GM19397 (cell line): ENCODE results near the gene PKP4.
"Not testable (repeated sequence)": the region's sequence is repeated elsewhere in the genome, so short reads cannot be mapped to it uniquely, and the experiment has no call there.

Experiments used
- ATAC-seq: cut with Tn5 transposase; IDR thresholded peaks from one replicate; pipeline ENCODE4 v1.9.1; 2021; ENCODE audit warnings: mild to moderate bottlenecking, moderate library complexity; ENCODE audit not compliant: unreplicated experiment

PKP4 gene

DNA sequence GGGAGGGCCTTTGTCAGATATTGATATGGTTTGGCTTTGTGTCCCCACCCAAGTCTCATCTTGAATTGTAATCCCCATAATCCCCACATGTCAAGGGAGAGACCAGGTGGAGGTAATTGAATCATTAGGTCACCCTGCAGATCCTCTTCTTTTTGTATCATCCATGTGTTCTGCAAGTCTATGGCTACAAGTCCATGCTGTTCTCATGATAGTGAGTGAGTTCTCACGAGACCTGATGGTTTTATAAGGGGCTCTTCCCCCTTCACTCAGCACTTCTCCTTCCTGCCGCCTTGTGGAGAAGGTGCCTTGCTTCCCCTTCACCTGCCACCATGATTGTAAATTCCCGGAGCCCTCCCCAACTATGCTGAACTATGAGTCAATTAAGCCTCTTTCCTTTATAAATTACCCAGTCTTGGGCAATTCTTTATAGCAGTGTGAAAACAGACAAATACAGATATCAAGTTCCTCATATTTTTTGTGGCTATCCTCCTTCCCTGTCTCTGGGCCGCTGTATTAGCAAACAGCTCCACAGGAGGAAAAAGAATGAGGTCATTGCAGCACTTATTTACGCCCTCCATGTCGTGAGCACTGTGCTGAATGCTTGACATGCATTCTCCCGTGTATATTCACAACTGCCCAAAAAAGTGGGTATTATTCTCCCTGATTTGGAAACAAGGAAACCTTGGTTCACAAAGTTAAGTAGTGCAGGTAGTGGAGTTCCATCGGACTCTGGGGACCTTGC is 248.1 kb downstream of the PKP4 start:
- ATAC-seq: not testable (repeated sequence)

DNA sequence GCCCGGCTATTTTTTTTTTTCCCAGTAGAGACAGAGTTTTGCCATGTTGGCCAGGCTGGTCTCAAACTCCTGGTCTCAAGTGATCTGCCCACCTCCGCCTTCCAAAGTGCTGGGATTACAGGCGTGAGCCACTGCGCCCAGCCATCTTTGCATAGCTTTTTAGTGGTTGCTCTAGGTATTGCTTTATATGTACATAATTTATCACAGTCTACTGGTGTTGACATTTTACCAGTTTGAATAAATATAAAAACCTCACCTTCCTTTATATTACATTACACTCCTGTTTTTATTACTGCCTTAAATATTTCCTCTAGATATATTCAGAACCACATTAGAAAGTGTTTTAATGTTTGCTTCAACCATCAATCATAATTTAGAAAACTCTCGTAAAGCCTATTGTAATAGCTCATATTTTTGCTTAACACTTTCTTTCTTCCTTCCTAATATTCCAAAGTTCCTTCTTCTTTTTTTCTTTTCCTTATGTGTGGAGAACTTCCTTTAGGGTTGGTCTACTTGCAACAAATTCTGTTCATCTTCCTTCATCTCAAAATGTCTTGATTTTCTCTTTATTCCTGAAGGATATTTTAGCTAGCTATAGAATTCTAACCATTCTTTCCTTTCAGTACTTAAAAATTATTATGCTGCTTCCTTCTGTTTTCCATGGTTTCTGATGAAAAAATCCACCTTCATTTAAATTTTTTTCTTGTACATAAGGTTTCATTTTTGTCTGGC is 256.2 kb downstream of the PKP4 start:
- ATAC-seq: no peak

DNA sequence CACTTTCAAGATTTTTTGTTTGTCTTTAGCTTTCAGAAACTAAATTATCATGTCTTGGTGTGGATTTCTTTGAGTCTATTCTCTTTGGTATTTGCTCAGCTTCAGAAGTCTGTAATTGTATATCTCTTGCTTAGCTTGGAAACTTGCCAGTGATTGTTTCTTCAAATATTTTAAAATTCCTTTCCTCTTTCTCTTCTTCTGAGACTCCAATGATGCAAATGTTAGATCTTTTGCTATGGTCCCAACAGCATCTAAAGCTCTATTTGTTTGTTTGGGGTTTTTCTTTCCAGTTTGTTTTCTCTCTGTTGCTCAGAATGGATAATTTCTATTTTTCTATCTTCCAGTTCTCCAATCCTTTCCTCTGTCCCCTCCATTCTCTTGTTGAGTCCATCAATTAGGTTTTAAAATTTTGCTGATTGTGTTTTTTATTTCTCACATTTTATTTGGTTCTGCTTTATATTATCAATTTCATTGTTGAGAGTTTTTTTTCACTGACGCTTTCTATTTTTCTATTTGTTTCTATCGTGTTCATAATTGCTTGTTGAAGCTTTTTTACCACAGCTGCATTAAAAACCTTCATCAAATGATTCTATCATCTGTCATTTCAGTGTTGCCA is 256.9 kb downstream of the PKP4 start:
- ATAC-seq: no peak

DNA sequence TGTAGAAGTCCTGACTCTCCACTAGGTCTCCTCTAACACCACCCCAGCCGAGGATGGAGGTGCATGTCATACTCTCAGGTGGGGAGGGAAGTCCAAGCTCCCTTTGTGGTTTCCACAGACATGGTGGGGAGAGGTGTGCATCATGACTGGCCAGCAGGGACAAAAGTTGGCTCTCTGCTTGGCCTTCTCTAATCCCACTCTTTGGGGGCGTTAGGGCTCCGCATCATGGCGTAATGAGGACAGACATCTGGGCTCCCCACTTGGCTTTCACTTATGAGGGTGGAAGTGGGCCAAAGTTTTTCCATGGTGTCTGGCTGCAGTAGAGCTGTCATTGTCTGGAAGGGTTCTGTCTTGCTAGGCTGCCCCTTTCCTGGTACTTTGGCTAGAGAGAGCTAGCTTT is 257.7 kb downstream of the PKP4 start:
- ATAC-seq: no peak

DNA sequence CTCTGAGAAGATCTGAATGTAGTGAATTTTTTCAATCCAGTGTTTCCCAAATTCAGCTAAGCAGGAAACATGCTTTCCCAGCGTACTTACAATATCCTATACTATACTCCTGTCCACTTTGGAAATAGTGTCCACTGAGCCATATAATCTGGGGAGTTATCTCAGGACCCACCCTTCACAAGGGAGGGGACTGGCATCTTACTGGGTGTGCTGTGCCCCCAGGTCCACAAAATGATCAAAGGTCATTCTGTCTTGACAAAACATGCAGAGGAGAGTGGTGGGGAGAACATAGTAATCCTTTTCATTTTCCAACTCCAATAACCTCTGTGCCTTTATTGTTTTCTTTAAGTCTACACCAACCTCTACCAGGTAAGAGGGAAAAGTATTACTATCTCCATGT is 258.6 kb downstream of the PKP4 start:
- ATAC-seq: no peak

DNA sequence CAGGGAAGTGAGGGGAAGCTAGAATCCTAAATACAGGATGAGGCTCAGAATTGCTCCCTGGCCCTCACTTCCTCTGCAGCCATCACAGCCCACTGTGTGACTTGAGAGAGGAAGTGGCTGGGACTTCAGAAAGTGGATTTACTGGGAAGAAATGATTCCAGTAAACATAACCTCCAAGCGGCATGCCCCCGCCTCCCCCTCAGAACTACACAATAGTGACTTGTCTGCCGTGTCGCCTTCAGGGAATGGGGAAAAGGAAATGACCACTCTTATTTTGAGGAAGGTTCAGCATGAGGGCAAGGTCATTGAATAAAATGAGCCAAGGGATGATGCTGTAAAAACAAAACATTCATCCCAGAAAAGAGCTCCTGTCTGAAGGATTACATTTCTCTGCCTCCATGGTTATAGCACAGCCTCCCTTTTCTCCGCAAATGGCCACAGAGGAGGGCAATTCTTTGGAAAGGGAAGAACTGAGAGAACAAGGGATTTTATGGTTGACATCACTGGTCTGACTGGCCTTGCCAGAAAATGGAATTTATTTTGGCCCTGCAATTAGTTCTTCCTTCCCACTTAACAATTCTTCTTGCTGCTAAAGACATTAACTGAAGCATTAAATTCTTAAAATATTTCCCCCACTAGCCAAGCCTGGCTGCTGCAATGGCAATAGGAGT is 259.5 kb downstream of the PKP4 start:
- ATAC-seq: no peak

DNA sequence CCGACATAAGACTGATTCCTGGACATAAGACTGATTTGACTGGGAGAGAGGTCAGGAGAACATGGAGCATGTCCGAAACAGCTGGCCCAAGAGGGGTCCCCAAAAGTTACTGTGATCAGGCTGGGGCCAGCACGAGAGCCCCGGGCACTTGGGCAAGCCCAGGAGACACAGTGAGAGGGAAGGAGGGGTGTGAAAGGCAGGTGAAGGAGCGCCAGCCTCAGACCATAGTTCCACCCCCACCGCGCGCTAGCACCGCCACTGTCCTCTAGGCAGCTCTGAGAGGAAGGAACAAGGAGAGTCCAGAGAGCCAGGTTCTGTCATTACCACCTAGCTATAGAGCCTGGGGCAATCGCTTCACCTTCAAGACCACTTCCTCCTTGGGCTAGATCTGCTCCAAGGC is 260.2 kb downstream of the PKP4 start:
- no peak for ATAC-seq

DNA sequence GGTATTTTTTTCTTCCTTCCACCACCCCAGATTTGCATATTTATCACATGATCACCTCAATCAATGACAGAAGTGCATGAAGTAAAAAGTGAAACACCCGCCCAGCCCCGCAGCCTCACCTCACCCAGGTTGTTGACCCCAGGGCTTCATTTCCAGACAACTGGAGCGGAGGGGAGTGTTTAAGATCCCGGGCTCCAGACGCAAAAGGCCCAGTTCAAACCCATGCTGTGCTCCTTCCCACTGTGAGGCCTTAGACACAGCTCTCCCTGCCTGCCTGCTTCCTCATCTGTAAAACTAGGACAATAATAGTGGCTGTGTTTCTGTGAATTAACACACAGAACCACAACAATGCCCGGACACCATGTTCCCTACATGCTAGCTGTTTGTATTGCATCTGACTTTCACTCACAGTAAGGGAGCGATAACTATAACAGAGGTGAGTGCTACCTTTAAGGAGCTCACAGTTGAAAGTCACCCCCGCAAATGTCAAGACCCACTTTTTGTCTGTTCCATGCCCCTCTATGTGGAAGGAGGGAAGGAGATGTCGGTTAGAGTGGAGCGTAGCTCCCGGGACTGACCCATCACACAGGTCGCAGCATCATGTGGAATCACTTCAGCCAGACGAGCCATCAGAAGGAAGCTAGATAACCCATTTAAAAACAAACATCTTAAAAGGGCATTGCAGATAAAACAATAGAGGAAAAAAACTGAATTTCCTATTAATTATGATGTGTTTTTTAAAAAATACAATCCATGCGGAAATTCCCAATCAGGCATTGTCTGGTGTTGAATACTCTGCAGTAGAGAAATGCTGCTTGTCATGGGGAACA is 260.8 kb downstream of the PKP4 start:
- no peak for ATAC-seq

DNA sequence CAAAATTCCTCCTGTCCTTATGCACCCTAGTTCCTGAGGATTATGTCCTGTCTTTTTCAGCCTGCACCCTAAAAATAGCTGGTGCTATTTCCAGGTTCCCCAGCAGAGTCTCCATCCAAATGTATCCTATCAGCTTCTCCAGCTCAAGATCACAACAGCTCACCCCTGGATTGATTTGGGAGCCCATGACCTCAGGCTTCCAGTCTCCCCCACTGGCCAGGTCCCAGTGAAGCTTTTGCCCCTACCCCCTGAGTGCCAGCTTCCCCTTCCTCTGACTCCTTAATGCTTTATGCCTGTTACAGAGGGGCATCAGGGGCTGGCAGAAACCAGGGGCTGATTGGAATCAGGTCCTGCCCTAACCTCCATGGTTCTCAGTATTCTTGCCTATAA is 261.4 kb downstream of the PKP4 start:
- no peak for ATAC-seq

DNA sequence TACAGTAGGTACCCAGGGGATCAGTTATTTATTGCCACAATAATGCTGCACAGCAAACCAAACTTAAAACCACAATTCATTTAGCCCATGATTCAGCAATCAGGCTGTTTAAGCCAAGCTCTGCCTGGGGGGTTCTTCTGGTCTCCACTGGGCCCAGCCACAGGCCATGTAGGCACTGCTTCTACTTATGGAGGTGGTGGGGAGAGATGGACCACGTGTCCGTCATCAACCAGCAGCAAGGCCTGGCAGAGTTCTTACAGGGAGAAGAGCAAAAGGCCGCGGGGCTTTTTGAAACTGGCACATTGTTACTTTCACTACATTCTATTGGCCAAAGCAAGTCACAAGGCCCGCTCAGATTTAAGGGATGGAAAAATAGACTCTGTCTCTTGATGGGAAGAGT is 262.1 kb downstream of the PKP4 start:
- no peak for ATAC-seq

DNA sequence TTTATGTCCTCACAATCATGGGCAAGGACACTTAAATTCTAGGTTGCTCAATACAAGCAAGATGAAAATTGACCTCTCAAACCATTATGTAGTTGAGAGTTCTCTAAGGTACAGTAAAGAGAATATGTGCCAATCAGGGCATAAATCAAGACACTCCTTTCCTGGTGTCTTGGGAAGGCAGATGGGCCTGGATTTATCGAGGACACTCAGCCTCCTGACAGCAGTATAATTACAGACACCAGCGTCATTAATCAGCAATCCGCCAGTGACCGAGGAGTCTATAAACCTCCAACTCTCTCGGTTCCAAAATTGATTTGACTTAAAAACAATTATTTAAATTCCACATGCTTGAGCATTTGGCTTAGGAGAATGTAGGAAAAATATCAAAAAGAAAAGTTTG is 262.7 kb downstream of the PKP4 start:
- ATAC-seq: no peak

DNA sequence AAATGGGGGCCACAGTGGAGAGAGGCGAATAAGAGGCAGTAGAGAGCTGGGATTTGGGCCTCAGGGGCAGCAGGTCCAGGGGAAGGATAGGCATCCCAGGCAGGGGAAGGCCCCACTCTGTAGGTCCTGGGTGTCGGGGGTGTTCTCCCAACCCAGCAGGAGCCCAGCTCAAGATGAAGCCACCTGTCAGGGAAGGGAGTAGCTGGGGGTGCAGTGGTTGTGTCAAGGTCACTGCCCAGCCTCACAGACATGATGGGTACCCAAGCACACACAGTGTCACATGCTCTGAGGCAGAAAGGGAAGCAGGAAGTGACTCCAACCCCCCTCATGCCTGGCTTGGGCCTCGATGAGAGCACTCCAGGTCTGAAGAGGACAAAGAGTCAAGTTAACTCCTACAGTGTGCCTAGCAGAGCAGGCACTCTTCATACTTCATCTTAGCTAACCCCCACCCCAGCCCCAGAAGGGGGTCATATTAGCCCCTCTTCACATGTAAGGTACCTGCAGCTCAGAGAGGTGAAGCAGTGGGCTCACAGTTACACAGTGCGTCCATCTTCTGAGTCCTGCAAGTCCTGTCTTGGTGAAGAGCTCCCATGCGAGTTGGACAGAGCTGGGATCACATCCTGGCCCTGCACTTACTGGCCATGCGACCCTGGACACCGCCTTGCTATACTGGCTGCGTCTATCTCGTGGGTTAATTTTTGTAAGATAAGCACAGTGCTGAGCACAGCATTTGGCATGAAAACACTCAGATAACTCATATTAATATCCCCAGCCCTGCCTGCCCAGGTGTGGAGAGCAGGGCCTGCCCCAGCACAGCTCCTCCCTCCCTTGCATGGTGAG is 265.7 kb downstream of the PKP4 start:
- no peak for ATAC-seq

DNA sequence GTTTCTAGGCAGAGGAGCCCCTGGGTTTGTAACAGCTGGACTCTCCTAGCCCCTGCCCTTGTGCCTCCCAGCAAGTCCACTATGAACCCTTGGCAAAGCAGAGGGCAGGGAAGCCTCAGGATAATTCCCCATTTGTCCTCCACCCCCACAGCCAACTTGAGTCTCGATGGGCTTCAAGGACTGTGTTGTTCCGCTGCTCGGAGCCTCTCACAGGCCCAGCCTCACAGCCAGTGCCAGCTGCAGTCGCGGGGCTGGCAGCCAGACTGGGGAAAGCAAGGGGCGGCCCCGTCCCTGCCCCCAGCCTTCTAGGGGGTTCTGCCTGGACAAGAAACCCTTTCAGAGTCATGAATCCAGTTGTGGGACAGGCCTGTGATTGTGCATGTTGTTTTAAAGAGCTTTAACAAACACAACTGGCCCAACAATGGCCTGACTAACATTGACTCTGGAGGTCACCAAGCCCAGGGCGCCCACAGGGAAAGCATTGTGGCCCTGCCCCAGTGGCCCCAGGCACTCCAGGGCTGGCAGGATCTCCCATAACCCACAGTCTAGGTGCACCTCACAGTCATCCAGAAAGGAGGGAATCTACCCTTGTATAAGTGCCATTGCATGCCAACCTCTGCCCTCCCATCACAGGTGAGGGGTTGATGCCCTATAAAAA is 266.6 kb downstream of the PKP4 start:
- no peak for ATAC-seq

DNA sequence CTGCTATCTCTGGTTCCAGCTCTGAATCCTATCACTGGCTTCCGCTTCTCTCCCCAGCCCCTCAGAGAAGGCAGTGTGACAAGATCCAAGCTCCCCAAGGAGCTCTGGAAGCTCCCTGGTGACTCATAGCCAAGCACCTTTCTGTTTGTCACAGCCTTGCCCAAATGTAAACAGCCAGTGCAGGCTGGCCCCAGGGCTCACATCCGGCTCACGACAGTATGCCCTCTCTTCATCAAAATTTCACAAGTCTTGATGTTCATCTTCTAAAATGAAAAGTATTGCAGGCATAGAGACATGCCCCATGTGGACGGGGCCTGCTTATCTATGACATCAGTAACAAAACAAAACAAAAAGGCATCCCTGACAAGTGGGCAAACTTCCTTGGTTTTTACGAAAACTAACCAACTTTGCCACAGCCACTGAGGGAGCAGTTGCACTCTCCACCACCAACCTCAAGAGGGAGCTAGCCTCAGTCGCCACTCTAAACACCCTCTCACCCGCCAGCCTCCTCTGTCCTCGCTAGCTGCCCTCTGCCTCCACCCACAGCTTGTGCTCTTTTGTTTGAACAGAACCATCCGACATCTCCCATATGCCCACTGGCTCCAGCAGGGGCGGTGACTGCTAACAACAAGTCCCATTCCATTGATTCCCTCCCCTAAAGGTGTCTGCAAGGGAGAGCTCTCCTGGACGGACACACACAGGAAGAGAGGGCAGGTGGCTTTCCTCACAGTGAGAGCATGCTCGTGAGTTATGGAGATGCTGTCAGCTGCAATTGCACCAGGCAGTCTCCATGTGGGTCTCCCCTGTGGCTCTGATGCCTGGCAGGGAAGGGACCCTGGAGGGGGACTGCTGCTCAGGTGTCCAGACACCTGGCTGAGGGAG is 267.4 kb downstream of the PKP4 start:
- ATAC-seq: no peak

DNA sequence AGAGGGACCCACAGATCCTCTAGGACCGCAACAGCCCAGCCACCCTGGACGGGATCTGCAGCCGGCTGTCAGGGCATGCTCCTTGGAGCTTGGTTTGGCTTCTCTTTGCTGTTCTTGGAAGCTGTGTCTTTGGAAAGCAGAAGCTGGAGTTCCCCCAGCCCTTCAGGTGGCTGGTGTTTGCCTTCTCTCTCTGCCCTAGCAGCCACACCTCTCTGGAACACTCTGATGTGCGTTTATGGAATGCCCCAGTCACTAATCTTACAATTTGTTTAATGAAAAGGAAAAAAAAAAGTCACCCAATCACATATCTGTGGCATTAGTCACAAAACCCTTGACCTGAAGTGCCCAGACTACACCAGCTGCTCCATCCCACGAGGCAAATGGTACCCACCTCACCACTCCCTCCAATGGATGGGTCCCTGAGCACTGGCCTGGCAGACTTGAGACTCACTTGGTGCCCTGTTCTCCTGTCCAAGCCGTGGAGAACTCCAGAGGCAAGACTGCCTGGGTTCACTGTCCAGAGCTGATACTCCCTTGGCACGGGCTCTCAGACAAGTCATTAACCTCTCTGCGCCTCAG is 268.1 kb downstream of the PKP4 start:
- ATAC-seq: no peak

DNA sequence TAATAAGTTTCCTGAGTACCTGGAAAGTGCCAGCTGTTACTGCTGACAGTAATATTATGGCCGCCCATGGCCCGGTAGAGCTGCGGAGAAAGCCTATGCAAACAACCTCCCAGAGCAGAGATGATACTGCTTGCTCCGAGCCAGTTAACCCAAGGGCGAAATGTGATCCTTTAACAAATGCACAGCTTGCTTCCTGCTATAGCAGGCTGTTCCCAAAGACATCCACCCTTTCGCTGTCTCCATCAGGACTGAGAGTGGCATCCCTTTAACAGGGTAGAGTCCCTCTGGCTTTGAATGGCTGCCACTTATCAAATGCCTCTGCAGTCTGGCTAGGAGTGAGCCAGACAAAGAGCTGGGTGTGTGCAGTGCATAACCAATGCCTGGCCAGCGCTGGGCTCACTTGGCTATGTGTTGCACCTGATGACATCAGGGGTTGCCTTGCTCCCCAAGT is 268.7 kb downstream of the PKP4 start:
- no peak for ATAC-seq

DNA sequence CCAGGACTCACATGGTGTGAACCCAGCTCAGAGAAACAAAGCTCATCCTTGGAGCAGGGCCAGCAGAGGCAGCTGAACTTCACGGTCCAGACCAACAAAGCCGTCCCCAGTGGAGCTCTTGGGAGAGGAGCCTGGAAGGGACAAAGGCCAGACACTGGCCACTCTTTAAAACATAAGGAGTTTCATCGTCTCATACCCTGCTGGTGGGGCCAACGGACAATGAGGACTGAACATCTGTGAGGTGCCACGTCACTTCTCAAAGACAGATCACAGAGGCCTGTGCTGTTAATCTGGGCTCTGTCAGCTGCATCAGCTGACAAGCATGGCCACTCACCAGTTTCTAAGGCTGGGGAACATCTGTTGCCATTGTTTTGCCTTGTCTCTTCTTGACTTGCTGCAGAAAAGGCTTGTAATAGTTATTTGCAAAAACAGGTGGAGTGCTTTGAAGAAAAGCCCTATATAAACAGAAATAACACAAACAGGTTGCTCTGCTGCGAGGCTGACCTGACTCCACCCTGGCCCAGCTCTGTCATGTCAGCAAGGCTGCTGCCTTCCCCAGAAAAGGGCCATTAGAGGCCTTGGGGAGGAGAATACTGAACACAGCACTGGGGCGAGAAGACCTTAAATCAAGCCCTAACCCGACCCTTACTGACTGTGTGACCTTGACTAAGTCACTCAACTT is 270.3 kb downstream of the PKP4 start:
- no peak for ATAC-seq
